ENCODE results near the gene PFN2. TPM values are rescaled to one million over a fixed set of nuclear protein-coding genes. Genes with fewer than 3 reads are reported as not detected.
"Not testable (repeated sequence)": the region's sequence is repeated elsewhere in the genome, so short reads cannot be mapped to it uniquely, and the experiment has no call there.

Gene PFN2
- total RNA-seq, 2 donors from 2014 or later: 45.7 to 49.2 TPM

DNA sequence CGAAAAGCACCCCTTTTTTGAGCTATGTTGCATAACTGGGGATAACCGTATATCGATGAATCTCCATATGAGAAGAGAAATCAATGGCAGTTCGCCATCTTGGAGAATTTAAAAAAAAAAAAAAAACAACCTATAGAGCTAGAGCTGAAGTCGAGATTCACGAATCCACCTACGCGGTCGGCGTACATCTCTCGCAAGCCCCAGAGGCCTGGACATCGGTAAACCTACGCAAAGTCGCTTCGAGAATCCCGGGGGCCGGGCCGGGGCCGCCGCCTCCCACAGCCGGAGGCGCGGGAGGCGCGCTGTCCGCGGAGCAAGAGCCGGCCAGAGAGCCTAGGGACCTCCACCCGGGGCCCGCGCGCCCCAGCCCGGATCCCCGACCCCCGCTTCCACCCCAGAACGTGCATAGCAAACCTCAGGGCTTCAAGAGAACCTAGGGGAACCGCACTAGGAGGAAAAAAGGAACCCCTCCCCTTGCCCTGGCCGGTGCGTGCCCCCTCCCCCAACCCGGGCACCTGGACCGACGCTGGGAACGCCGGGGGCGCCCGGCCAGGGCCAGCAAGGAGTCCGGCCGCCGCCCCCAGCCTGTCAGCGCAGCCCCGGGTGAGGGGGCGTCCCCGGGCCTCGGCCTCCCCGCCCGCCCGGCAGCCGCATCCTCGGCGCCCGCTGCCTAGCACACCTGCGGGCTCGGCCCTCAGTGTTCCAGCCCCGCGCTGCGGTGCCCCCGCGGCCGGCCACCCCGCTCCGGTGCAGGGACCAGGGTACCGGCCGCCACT, 567 bp downstream of the PFN2 start:
- DNase-seq (peak; percentile 88), ATAC-seq (peak; percentile 63 to 76)
- intact Hi-C loops (cut with DNase I): loop anchor here (5.0 to 10.0 kb wide), 4 partner anchors 197 to 525 kb away; no protein-coding TSS in a partner anchor

DNA sequence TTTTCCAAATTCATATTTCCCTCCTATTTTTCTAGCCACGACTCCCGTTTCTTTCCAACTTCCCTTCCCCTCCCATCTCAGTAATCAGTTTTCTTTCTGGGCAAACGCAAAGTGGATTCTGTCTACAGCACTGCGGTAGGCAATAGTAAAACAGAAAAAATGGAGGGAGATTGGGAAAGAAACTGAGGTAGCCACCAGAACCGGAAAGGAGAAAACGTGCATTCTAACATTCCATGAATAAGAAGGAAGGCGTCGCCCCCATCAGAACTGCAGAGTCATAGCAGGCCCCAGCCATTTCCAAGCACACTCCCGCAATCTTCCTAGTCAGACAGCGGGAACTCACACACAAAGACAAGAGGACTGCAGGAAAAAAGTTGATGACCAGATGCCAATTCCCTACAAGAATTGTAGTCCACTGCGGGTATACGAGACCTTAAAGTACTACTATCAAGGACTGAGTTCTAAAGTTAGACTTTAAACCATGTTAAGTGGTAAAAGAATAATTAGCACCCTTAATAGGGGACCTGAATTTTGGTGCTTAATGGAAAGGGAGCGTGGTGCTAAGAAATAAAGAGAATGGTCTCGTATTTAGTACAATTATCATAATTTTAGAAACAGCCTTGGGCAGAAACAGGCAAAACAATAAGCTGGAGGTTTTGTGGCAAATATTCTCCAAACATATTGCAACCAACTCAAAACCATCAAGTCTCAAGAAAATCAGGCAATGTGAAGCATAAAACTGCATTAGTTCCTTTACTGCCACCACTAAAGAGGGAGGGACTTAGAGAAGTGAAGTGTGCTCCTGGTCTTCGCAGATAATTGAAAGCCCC, 1.4 kb downstream of the PFN2 start:
- intact Hi-C loops (cut with DNase I): loop anchor here (5.0 to 10.0 kb wide), 4 partner anchors 198 to 525 kb away; no protein-coding TSS in a partner anchor
- ATAC-seq: peak in 1 of 2 donors; percentile 50
- peak; percentile 45 for DNase-seq

DNA sequence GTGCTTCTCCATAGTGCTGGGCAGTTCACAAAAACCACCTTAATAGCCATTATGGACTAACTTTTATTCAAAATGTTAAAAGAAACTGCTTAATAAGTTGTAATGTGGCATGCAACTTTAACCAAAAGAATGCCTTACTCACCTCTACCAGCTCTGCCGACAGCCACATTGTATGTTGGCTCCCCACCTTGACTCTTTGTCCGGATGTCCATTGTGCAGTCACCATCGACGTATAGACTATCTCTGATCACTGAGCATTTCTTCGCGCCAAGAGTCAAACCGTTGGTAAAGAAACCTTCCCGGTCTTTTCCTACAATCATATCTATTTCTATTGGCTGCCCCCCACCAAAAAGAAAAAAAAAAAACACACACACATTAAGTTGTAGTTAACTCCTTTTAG, 2.5 kb downstream of the PFN2 start:
- DNase-seq (no peak), ATAC-seq (no peak)
- intact Hi-C loops (cut with DNase I): loop anchor here (5.0 to 10.0 kb wide), 4 partner anchors 199 to 527 kb away; no protein-coding TSS in a partner anchor

DNA sequence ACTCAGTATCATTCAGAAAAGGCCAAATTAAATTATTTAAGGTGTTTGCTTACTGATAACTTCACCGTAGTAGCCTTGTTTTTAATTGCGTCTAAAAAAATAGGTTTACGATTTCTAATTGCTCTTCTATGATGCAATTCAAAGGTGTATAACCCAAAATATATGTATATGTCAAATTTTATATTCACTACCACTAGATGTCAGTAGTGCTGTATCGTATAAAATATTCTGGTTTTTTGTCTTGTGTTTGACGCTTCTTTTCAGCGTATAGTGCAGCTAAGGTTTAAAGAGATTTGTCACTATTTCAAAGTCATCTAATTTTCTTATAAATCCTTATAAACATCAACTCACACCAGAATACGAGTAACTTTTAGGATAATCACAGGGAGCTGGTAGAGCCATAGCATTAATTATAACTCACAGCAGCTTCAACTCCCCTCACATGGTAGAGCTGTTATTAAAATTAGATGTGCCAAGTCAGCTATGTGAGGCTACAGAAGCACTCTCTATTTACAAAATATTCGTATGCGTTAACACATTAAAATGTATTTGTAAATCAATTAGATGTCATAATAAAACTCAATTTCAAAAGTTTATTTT, 3.5 kb downstream of the PFN2 start:
- intact Hi-C loops (cut with DNase I): loop anchor here (1.0 to 10.0 kb wide), 5 partner anchors 200 to 528 kb away; no protein-coding TSS in a partner anchor
- ATAC-seq: no peak
- DNase-seq: no peak

DNA sequence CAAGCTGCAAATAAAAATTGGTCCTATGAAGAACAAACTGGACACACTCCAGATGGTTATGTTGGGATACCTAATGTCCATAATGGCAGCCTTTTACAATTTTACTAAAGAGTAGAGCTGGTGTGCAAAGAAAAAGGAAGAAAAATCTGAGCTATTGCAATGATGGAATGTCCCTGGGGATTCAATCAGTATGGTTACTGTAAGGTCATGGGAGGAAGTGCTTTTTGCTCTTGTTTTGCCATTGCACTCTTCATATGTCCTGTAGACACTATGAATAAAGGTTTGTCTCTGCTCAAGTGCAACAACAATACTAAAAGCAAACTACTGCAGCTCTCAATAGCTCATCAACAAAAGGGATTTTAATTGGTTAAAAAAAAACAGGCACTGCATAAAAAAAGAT, 5.4 kb downstream of the PFN2 start:
- intact Hi-C loops (cut with DNase I): loop anchor here (5.0 to 10.0 kb wide), 4 partner anchors 202 to 530 kb away; no protein-coding TSS in a partner anchor
- DNase-seq (no peak), ATAC-seq (no peak)

DNA sequence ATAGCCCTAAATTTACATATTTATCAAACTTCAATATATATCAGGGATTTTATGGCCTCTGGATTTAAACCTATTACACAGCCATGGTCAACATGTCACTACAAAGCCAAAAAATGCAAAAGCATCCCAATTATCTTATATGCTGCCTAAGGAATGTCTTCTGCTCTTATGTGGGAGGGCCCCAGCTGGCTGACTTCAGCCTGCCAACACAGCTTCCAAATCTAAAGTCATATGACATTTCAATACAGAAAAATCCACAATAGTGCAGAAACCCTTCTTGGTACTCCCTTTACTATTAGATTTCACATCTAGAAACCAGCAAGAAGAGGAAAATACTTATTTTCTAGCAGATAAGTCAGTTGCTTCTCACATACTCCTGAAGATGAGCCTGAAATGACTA, 6.4 kb downstream of the PFN2 start:
- no peak for ATAC-seq
- no peak for DNase-seq
- intact Hi-C loops (cut with DNase I): loop anchor here (10.0 kb wide), 2 partner anchors 261 to 531 kb away; no protein-coding TSS in a partner anchor

DNA sequence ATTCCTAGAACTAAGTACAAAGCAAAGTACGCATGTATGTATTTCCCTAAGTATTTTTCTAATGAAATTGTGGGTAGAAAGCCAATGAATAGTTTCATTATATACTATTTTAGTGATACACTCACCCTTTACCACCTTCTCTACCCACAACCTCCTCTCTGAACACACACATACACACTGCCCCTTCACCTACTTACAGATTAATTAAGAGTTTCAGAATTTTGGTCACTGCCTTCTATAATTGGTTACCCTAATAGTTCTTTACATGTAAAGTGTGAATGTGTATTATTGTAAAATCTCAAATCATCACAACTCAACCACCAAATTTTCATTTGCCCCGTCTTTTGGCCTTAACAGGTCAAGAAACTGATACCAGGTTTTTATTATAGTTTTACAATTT, 7.2 kb downstream of the PFN2 start:
- intact Hi-C loops (cut with DNase I): loop anchor here (10.0 kb wide), 2 partner anchors 261 to 531 kb away; no protein-coding TSS in a partner anchor
- DNase-seq (no peak), ATAC-seq (no peak)

GRCh38 chr3:149959443-149959842, 11.3 kb downstream of the PFN2 start:
- DNase-seq (no peak), ATAC-seq (no peak)
- intact Hi-C loops (cut with DNase I): no loop called here

DNA sequence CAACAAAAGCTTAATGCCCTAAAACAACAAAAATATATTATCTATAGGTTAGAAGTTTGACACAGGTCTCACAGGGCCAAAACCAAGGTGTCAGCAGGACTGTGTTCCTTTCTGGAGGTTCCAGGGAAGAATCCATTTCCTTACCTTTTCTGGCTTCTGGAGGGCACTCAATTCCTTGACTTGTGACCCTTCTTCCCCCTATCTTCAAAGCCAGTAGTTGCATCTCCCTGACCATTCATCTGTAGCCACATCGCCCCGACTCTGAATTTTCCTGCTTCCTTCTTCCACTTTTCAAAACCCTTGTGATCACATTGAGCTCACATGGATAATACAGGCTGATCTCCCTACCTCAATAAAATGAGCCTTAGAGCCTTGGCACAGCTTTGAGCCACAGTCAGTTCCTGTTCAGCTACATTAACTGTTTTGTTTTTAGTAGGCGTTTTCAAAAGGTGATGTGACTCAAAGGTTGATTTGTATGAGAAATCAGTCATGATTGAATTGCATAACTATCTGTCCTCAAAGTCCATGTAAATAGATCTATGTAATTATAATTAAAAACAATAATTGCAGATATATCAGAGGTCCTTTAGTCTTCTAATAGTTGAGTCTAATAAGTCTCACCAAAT, 12.4 kb downstream of the PFN2 start:
- DNase-seq: no peak
- intact Hi-C loops (cut with DNase I): no loop called here
- no peak for ATAC-seq

DNA sequence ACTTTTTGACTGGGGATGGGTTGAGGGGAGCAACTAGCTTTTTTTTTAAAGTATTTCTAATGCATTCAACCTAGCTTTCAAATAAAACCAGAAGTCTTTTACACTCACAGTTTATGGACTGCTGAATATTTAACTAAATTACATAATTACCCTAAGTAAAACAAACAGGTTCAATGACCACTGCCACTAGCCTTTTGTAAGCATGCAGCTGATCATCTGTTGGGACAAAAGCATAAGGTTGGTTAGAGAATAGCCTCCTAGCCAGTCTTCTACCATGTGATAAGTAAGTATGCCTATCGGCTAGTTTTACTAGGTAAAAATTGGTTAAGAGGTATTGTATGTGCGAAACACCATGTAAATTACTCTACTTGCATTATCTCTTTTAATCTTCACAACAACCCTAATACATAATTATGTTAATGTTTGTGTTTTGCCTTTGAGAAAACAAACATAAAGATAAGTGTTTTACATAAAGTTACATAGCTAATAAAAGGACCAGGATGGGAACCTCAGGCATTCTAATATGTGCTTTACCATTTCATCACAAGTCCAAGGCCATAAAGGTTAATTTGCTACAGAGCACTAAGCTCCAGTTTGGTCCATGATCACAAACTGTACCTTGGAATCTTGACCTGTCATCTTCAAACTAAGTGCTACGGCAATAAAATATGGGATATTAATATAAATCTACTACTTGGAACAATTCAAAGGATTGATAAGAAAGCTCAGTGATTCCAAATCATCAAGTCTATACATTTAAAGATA, 13.2 kb downstream of the PFN2 start:
- ATAC-seq: no peak
- DNase-seq: no peak
- intact Hi-C loops (cut with DNase I): no loop called here

DNA sequence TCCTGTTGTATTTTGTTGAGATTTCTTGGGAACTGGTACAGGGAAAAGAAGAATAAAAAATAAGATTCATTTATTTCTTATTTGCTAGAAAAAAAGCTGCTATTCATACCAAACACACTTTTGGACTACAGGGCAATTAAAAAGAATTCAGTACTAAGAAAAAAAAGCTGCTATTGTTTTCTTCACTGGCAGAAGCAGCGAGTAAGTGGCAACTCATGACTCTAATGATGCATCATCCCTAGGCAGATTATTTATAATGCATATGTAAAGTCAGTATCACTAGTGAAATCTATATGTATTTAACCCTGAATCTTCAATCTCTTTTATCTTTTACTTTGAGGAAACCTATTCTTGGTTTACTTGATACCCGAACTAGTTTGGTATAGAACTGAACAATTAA, 15.2 kb downstream of the PFN2 start:
- no peak for ATAC-seq
- no peak for DNase-seq
- intact Hi-C loops (cut with DNase I): no loop called here

- intact Hi-C loops (cut with DNase I): no loop called here
- DNase-seq (no peak), ATAC-seq (no peak)
Observed at GRCh38 chr3:149954812-149955211, 15.9 kb downstream of the PFN2 start.

GRCh38 chr3:149949181-149949580, 21.5 kb downstream of the PFN2 start:
- intact Hi-C loops (cut with DNase I): no loop called here
- no peak for DNase-seq
- ATAC-seq: no peak

- ATAC-seq (no peak), DNase-seq (no peak)
- intact Hi-C loops (cut with DNase I): no loop called here
Observed at GRCh38 chr3:149947231-149947630, 23.5 kb downstream of the PFN2 start.

GRCh38 chr3:149943966-149944365, 26.7 kb downstream of the PFN2 start:
- intact Hi-C loops (cut with DNase I); DNase-seq; ATAC-seq: not testable (repeated sequence)

DNA sequence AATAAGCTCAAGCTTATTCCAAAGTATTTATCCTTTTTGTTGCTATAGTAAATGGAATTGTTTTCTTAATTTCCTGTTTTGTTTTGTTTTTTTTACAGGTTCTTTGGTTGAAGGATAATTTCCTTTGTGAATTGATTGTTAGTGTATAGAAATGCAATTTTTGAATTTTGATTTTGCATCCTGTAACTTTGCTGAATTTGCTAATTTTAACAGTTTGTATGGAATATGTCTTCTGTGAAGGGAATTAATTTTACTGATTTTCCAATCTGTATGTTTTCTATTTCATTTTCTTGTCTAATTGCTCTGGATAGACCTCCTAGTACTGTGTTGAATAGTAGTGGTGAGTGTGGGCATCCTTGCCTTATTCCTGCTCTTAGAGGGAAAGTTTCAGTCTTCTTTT, 28.3 kb downstream of the PFN2 start:
- ATAC-seq: no peak
- no peak for DNase-seq
- intact Hi-C loops (cut with DNase I): no loop called here

- DNase-seq (no peak), ATAC-seq (no peak)
- intact Hi-C loops (cut with DNase I): no loop called here
Observed at GRCh38 chr3:149941946-149942345, 28.7 kb downstream of the PFN2 start.

- no peak for ATAC-seq
- intact Hi-C loops (cut with DNase I): no loop called here
- no peak for DNase-seq
Observed at GRCh38 chr3:149941186-149941585, 29.5 kb downstream of the PFN2 start.
